Karpas-422 (cell line): ENCODE data around the gene SLC15A3. TPM values are rescaled to one million over a fixed set of nuclear protein-coding genes. Genes with fewer than 3 reads are reported as not detected.
A peak's percentile ranks its signal among the peaks of the same experiment; 100 is the strongest.

Experiments used
- DNase-seq: peaks from one replicate; pipeline ENCODE4 v3.0.0-alpha.2; 2015
- H2AFZ ChIP-seq: fragments of 200-600 bp; sonication (generic); 2 replicates; pipeline ENCODE4 v1.6.1; 2014; ENCODE audit warnings: antibody characterized with exemption, low read length, mixed read lengths
- H3K27ac ChIP-seq: fragments of 200-600 bp; sonication (generic); 2 replicates; pipeline ENCODE4 v1.5.1; 2014; ENCODE audit warnings: mild to moderate bottlenecking, low read length, moderate library complexity
- H3K27me3 ChIP-seq: fragments of 200-600 bp; sonication (generic); 2 replicates; pipeline ENCODE4 v1.6.1; 2014; ENCODE audit warnings: low read length, mixed read lengths
- H3K36me3 ChIP-seq: fragments of 200-600 bp; sonication (generic); 2 replicates; pipeline ENCODE4 v1.6.1; 2014; ENCODE audit warnings: low read length, mixed read lengths; ENCODE audit not compliant: insufficient read depth
- H3K4me1 ChIP-seq: fragments of 200-600 bp; sonication (generic); 2 replicates; pipeline ENCODE4 v1.6.1; 2014; ENCODE audit warnings: mild to moderate bottlenecking, low read length, mixed read lengths
- H3K4me2 ChIP-seq: fragments of 200-600 bp; sonication (generic); 2 replicates; pipeline ENCODE4 v1.6.1; 2014; ENCODE audit warnings: low read length, low read depth, mild to moderate bottlenecking; ENCODE audit not compliant: poor library complexity, severe bottlenecking
- H3K4me3 ChIP-seq: fragments of 200-600 bp; sonication (generic); 2 replicates; pipeline ENCODE4 v1.5.1; 2014; ENCODE audit warnings: mild to moderate bottlenecking, antibody characterized with exemption, low read length, mixed read lengths
- H3K79me2 ChIP-seq: fragments of 200-600 bp; sonication (generic); 2 replicates; pipeline ENCODE4 v1.6.1; 2014; ENCODE audit warnings: mild to moderate bottlenecking, low read length, mixed read lengths
- H3K9ac ChIP-seq: fragments of 200-600 bp; sonication (generic); 2 replicates; pipeline ENCODE4 v1.6.0; 2014; ENCODE audit warnings: low read length
- H3K9me2 ChIP-seq: fragments of 200-600 bp; sonication (generic), shearing (Covaris generic); replicated peaks from 2 replicates; pipeline ENCODE4 v1.6.0; 2014; ENCODE audit warnings: mild to moderate bottlenecking, low read length, moderate library complexity; ENCODE audit not compliant: insufficient read depth
- H3K9me3 ChIP-seq: fragments of 300-700, 200-600 bp; sonication (generic); 2 replicates; pipeline ENCODE4 v1.6.1; 2014; ENCODE audit warnings: low read length, mixed read lengths
- H4K20me1 ChIP-seq: fragments of 200-600 bp; sonication (generic); 2 replicates; pipeline ENCODE4 v1.6.1; 2014; ENCODE audit warnings: mild to moderate bottlenecking, antibody characterized with exemption, low read length, low read depth; ENCODE audit not compliant: insufficient read depth
- total RNA-seq: library from RNA; depleted of rRNA; stranded (reverse); fragments of >200 nt; shearing (Covaris generic); gene quantifications from 2 replicates; pipeline ENCODE4 v1.2.3, GENCODE V29; 2014; ENCODE audit warnings: low replicate concordance

The SLC15A3 gene
- total RNA-seq, 1 experiment from 2014 or later = 64.7 TPM

DNA sequence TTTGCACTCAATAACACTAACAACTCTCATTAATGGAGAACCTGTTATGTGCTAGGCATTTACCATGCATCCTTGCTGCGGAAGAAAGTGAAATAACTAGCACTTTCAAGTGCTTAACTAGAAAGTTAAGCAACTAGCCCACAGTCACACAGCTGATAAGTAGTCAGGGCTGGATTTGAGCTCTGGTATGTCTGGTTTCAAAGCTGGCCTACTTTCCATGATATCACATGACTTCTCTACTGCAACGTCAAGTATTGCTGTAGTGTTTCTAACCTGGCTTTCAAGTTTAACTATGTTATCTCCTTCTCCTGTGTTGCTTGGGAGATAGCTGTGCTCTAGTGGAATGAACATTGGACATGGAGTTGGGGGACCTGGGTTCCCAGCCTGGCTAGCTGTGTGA, 12.1 kb downstream of the SLC15A3 start:
- H3K4me3 ChIP-seq = no peak overlapping the region
- no peaks in the 10 kb centered on the region; the same call in 1 of the 2 replicates for H4K20me1 ChIP-seq
- H3K9me3 ChIP-seq = no peaks in the 10 kb centered on the region
- no peak overlapping the region for H3K27ac ChIP-seq
- no peaks in the 10 kb centered on the region for H3K27me3 ChIP-seq
- H3K79me2 ChIP-seq = peaks cover 8% of the 10 kb centered on the region; the same call in 1 of the 2 replicates
- H3K4me2 ChIP-seq = no peak overlapping the region
- no peak for DNase-seq
- no peak overlapping the region for H3K9ac ChIP-seq
- H3K4me1 ChIP-seq = peaks cover 13% of the 10 kb centered on the region
- no peak overlapping the region for H2AFZ ChIP-seq
- peaks cover 21% of the 10 kb centered on the region for H3K36me3 ChIP-seq
- no peaks in the 10 kb centered on the region for H3K9me2 ChIP-seq

DNA sequence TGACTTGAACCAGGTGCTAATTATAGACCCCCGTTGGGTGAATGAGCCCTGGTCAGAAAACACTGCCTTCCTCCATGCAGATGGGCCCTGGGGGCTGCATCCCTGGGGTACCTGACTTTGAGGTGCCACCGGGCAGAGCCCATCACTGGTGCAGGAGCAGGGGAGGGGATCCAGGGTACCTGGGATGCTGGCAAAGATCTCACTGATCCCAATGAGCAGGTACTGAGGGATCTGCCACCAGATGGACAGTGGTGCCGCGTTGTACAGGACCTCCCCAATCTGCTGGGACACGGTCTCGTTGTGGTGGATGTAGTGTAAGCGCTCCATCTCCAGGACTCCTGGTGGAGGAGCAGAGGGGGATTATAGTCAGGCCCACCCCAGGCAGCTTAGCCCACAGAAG, 12.7 kb downstream of the SLC15A3 start:
- H3K36me3 ChIP-seq = peaks cover 21% of the 10 kb centered on the region
- H3K9me3 ChIP-seq = no peaks in the 10 kb centered on the region
- H3K27ac ChIP-seq = no peak overlapping the region
- no peak overlapping the region for H3K4me3 ChIP-seq
- H3K4me1 ChIP-seq = peaks cover 13% of the 10 kb centered on the region
- no peaks in the 10 kb centered on the region for H3K27me3 ChIP-seq
- no peaks in the 10 kb centered on the region for H4K20me1 ChIP-seq
- H3K9me2 ChIP-seq = no peaks in the 10 kb centered on the region
- no peak overlapping the region for H3K9ac ChIP-seq
- DNase-seq = no peak
- no peak overlapping the region for H2AFZ ChIP-seq
- H3K4me2 ChIP-seq = no peak overlapping the region
- H3K79me2 ChIP-seq = peaks cover 2% of the 10 kb centered on the region; the same call in 1 of the 2 replicates

DNA sequence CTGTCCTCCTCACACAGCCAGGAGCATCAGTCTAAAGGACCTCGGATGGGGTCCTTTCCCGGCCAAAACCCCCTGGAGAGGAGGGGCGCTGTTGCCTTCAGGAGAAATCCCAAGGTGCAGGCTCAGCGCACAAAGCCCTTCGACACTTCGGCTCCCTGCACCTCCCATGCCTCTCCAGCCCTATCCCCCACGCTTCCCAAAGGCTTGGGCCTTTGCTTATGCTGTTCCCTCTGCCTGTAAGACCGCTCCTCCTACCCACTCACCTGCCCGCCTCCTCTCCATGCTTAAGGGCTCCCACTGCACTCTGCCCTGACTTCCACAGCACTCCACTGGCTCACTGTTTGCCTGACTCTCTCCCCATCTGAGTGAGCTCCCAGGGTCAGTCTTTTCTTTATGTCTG, 13.5 kb downstream of the SLC15A3 start:
- Histone ChIP-seq H3K9me2 (no peaks in the 10 kb centered on the region), H3K79me2 (no peaks in the 10 kb centered on the region; the same call in 1 of the 2 replicates), H3K27ac (no peak overlapping the region), H4K20me1 (no peaks in the 10 kb centered on the region), H3K36me3 (peaks cover 21% of the 10 kb centered on the region), H3K9ac (no peak overlapping the region), H3K27me3 (no peaks in the 10 kb centered on the region), H3K9me3 (no peaks in the 10 kb centered on the region), H2AFZ (no peak overlapping the region), H3K4me3 (no peak overlapping the region), H3K4me1 (peaks cover 14% of the 10 kb centered on the region), H3K4me2 (no peak overlapping the region)
- no peak for DNase-seq

DNA sequence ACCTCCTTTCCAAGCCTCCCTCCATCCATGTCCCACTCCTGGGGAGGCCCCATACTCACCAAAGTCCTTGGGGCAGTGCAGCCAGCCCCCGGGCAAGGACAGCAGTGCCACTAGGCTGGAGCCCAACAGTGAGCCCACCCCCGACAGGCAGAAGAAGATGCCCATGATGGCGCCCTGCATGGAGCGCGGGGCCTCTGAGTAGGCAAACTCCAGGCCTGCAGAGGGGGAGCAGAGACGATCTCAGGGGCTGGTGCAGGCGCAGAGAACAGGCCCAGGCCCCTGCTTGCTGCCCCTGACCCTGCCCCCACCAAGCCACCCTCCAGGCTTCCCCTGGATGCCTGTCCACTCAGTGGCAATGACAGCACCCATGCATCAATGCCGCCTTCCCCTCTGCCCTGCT, 14.2 kb downstream of the SLC15A3 start:
- Histone ChIP-seq H3K4me1 (peaks cover 21% of the 10 kb centered on the region), H3K27ac (no peak overlapping the region), H4K20me1 (no peaks in the 10 kb centered on the region), H3K9me2 (no peaks in the 10 kb centered on the region), H3K4me3 (no peak overlapping the region), H2AFZ (no peak overlapping the region), H3K4me2 (no peak overlapping the region), H3K9ac (no peak overlapping the region), H3K27me3 (no peaks in the 10 kb centered on the region), H3K9me3 (no peaks in the 10 kb centered on the region), H3K36me3 (peaks cover 15% of the 10 kb centered on the region; the same call in 1 of the 2 replicates), H3K79me2 (no peaks in the 10 kb centered on the region)
- no peak for DNase-seq

DNA sequence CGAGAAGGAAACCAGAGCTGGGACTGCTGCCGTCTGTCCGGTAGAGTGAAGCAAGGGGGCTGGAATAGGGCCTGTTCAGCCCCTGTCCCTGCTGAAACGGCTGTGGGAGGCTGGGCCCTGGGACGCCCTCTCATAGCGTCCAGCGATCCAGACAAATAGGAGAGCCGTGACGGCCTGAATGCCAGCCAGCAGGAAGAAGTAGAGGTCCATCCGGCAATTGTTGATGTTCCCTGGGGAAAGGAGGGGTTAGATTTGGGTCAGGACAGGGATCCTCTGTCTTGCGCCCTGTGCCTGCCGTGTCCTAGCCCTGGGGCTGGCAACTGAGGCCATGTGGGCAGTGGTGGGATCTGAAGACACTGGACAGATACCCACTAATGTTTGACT, 14.8 kb downstream of the SLC15A3 start:
- Histone ChIP-seq H3K27ac (no peak overlapping the region), H3K9ac (no peak overlapping the region), H3K4me3 (no peak overlapping the region), H4K20me1 (no peaks in the 10 kb centered on the region), H3K79me2 (no peaks in the 10 kb centered on the region), H2AFZ (no peak overlapping the region), H3K9me3 (no peaks in the 10 kb centered on the region), H3K4me2 (no peak overlapping the region), H3K36me3 (peaks cover 8% of the 10 kb centered on the region; the same call in 1 of the 2 replicates), H3K27me3 (no peaks in the 10 kb centered on the region), H3K4me1 (peaks cover 23% of the 10 kb centered on the region), H3K9me2 (no peaks in the 10 kb centered on the region)
- DNase-seq = no peak

DNA sequence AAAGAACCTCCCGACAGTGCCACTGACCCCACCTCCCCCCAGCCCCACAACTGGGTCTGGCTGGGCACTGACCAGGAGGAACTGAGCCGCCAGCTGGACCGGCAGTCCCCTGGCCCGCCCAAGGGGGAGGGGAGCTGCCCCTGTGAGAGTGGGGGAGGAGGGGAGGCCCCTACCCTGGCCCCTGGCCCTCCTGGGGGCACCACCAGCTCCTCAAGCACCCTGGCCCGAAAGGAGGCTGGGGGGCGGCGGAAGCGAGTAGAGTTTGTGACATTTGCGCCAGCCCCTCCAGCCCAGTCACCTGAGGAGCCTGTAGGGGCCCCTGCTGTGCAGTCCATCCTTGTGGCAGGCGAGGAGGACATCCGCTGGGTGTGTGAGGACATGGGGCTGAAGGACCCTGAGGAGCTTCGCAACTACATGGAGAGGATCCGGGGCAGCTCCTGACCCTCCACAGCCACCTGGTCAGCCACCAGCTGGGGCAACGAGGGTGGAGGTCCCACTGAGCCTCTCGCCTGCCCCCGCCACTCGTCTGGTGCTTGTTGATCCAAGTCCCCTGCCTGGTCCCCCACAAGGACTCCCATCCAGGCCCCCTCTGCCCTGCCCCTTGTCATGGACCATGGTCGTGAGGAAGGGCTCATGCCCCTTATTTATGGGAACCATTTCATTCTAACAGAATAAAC, 15.4 kb downstream of the SLC15A3 start:
- Histone ChIP-seq H3K9ac (no peak overlapping the region), H3K79me2 (no peaks in the 10 kb centered on the region), H2AFZ (no peak overlapping the region), H3K27me3 (no peaks in the 10 kb centered on the region), H3K9me3 (no peaks in the 10 kb centered on the region), H3K36me3 (peaks cover 6% of the 10 kb centered on the region; the same call in 1 of the 2 replicates), H3K27ac (no peak overlapping the region), H4K20me1 (no peaks in the 10 kb centered on the region), H3K4me2 (no peak overlapping the region), H3K9me2 (no peaks in the 10 kb centered on the region), H3K4me3 (no peak overlapping the region), H3K4me1 (peaks cover 23% of the 10 kb centered on the region)
- DNase-seq = no peak

DNA sequence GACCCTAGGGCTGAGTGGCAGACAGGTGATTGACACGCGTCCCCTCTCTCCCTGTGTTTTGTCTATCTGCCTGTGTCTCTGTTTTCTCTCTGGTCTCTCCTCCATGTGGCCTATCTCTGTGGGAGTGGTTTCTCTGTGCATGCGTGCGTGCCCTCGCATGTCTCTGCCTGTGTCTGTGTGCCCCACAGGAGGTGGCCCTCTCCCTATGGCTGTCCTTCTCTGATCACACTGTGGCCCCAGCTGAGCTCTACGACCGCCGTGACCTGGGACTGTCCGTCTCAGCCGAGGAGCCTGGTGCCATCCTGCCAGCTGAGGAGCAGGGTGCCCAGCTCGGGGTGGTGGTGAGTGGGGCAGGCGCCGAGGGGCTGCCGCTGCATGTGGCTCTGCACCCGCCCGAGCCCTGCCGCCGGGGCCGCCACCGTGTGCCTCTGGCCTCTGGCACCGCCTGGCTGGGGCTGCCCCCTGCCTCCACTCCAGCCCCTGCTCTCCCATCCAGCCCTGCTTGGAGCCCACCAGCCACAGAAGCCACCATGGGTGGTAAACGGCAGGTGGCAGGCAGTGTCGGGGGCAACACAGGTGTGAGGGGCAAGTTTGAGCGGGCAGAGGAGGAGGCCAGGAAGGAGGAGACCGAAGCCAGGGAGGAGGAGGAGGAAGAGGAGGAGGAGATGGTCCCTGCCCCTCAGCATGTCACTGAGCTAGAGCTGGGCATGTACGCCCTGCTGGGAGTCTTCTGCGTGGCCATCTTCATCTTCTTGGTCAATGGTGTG, 16.1 kb downstream of the SLC15A3 start:
- Histone ChIP-seq H4K20me1 (no peaks in the 10 kb centered on the region), H3K4me3 (no peak overlapping the region), H3K27me3 (no peaks in the 10 kb centered on the region), H2AFZ (no peak overlapping the region), H3K79me2 (no peaks in the 10 kb centered on the region), H3K4me1 (peaks cover 28% of the 10 kb centered on the region), H3K9me3 (no peaks in the 10 kb centered on the region), H3K27ac (0 out of 2 replicates have a peak overlapping the region, but pooled peaks have one; percentile 16), H3K9ac (no peak overlapping the region), H3K4me2 (no peak overlapping the region), H3K9me2 (no peaks in the 10 kb centered on the region), H3K36me3 (no peaks in the 10 kb centered on the region)
- DNase-seq = no peak

DNA sequence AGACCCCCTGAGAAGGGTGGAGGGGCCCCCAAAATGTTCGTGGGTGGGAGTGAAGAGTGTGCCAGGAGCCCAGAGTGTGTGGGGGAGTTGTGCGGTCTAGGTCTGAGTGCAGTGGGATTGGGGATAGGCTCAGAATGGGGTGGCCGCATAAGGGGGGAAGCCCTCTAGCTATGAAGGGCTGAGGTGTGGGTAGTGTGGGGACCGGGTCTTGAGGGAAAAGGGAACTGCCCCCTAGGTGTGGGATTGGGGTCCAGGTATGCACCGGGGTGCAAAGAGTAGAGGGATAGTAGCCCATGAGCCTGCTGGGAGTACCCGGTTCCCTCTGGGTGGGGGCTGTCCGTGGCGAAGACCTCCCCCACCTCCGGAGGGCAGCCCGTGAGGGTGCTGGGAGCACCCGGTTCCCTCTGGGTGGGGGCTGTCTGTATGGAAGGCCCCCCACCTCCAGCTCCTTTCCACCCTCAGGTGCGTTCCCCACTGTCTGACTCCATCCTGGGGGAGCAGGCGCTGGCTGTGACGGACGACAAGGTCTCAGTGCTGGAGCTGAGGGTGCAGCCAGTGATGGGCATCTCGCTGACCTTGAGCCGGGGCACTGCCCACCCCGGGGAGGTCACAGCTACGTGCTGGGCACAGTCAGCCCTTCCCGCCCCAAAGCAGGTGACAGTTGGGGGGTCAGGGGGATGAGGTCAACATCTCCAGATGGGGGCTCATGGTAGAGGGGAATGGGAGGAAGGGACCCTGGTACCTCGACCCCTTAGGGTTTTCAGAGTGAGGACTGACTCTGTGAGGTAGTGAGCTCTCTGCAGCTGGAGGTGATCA, 17.0 kb downstream of the SLC15A3 start:
- H3K9me3 ChIP-seq = no peaks in the 10 kb centered on the region
- no peak overlapping the region for H2AFZ ChIP-seq
- 0 out of 2 replicates have a peak overlapping the region, but pooled peaks have one; percentile 16 for H3K27ac ChIP-seq
- no peak overlapping the region for H3K4me2 ChIP-seq
- no peak overlapping the region for H3K9ac ChIP-seq
- no peaks in the 10 kb centered on the region for H4K20me1 ChIP-seq
- H3K4me1 ChIP-seq = peaks cover 28% of the 10 kb centered on the region
- DNase-seq = no peak
- no peaks in the 10 kb centered on the region for H3K9me2 ChIP-seq
- H3K4me3 ChIP-seq = no peak overlapping the region
- H3K79me2 ChIP-seq = no peaks in the 10 kb centered on the region
- H3K36me3 ChIP-seq = no peaks in the 10 kb centered on the region
- no peaks in the 10 kb centered on the region for H3K27me3 ChIP-seq
